Neural progenitor cell (in vitro differentiated cells): ENCODE data around the gene NOLC1. TPM values are rescaled to one million over a fixed set of nuclear protein-coding genes. Genes with fewer than 3 reads are reported as not detected.

ENCODE experiments used
- DNase-seq: peaks from one replicate; pipeline ENCODE4 v3.0.0-alpha.2; 2016; ENCODE audit warnings: low spot score
- H2AFZ ChIP-seq: fragments of 200-600 bp; sonication (generic); replicated peaks from 2 replicates; pipeline ENCODE4 v1.6.1; 2016; ENCODE audit warnings: antibody characterized with exemption
- H3F3A ChIP-seq: fragments of 200-600 bp; sonication (generic); 2 replicates; pipeline ENCODE4 v1.6.1; 2016; ENCODE audit warnings: antibody characterized with exemption, low read depth
- H3K27ac ChIP-seq: fragments of 200-600 bp; sonication (generic); 2 replicates; pipeline ENCODE4 v1.5.1; 2016; ENCODE audit warnings: mild to moderate bottlenecking
- H3K27me3 ChIP-seq: fragments of 200-600 bp; sonication (generic); 2 replicates; pipeline ENCODE4 v1.6.1; 2016; ENCODE audit warnings: mild to moderate bottlenecking, moderate library complexity
- H3K36me3 ChIP-seq: fragments of 200-600 bp; sonication (generic); 2 replicates; pipeline ENCODE4 v1.5.1; 2016
- H3K4me1 ChIP-seq: fragments of 200-600 bp; sonication (generic); 2 replicates; pipeline ENCODE4 v1.6.1; 2016; ENCODE audit warnings: mixed run types
- H3K4me2 ChIP-seq: fragments of 200-600 bp; sonication (generic); 2 replicates; pipeline ENCODE4 v1.6.1; 2016
- H3K4me3 ChIP-seq: fragments of 200-600 bp; sonication (generic); 2 replicates; pipeline ENCODE4 v1.5.1; 2016
- H3K79me2 ChIP-seq: fragments of 200-600 bp; sonication (generic); 2 replicates; pipeline ENCODE4 v1.6.1; 2016; ENCODE audit warnings: low read depth
- H3K9ac ChIP-seq: fragments of 200-600 bp; sonication (generic); 2 replicates; pipeline ENCODE4 v1.6.1; 2016
- H3K9me3 ChIP-seq: fragments of 200-600 bp; sonication (generic); 2 replicates; pipeline ENCODE4 v1.5.1; 2016; ENCODE audit warnings: low read depth
- H4K20me1 ChIP-seq: fragments of 200-600 bp; sonication (generic); 2 replicates; pipeline ENCODE4 v1.6.1; 2016; ENCODE audit warnings: low read depth
- H3K27ac Mint-ChIP-seq: 3 replicates; pipeline ENCODE4 v1.8.0; 2021; ENCODE audit warnings: mixed read lengths
- H3K27me3 Mint-ChIP-seq: 2 replicates; pipeline ENCODE4 v1.8.0; 2022; ENCODE audit warnings: low read depth, mild to moderate bottlenecking, inconsistent platforms, moderate library complexity, mixed read lengths; ENCODE audit not compliant: insufficient read depth
- H3K36me3 Mint-ChIP-seq: 3 replicates; pipeline ENCODE4 v1.8.0; 2021; ENCODE audit warnings: mixed read lengths
- H3K4me1 Mint-ChIP-seq: 3 replicates; pipeline ENCODE4 v1.8.0; 2021; ENCODE audit warnings: mixed read lengths
- H3K4me3 Mint-ChIP-seq: 3 replicates; pipeline ENCODE4 v1.8.0; 2021; ENCODE audit warnings: mild to moderate bottlenecking, moderate library complexity, mixed read lengths
- H3K9me3 Mint-ChIP-seq: 3 replicates; pipeline ENCODE4 v1.8.0; 2020; ENCODE audit warnings: mixed read lengths
- CTCF ChIP-seq: fragments of 200-600 bp; sonication (generic); IDR thresholded peaks from 2 replicates; pipeline ENCODE4 v1.5.1; 2017; ENCODE audit warnings: antibody characterized with exemption, mild to moderate bottlenecking
- EZH2 ChIP-seq: fragments of 200-600 bp; sonication (generic); IDR thresholded peaks from 2 replicates; pipeline ENCODE4 v1.6.1; 2017; ENCODE audit warnings: antibody characterized with exemption, mild to moderate bottlenecking, moderate library complexity
- EZH2phosphoT487 ChIP-seq: fragments of 200-600 bp; sonication (generic); IDR thresholded peaks from 2 replicates; pipeline ENCODE4 v1.6.1; 2017; ENCODE audit warnings: antibody characterized with exemption
- total RNA-seq: library from RNA; depleted of rRNA; stranded (reverse); fragments of >200 nt; gene quantifications from 2 replicates; pipeline ENCODE4 v1.2.3, GENCODE V29; 2015; ENCODE audit warnings: low replicate concordance

The NOLC1 gene
- total RNA-seq, 1 donor from 2014 or later = 80.6 TPM

GRCh38 chr10:102175415-102175814 lies 23.2 kb downstream of the NOLC1 start:
- H3K4me1 ChIP-seq = no peaks in the 10 kb centered on the region
- no peaks in the 10 kb centered on the region for H4K20me1 ChIP-seq
- Mint-ChIP-seq H3K27ac (no peak overlapping the region), H3K4me1 (peaks cover 12% of the 10 kb centered on the region), H3K4me3 (no peak overlapping the region), H3K27me3 (peaks cover 2% of the 10 kb centered on the region), H3K9me3 (no peaks in the 10 kb centered on the region), H3K36me3 (no peaks in the 10 kb centered on the region)
- H3K9ac ChIP-seq = no peak overlapping the region
- H3K27me3 ChIP-seq = no peaks in the 10 kb centered on the region
- H2AFZ ChIP-seq = peak overlapping the region; percentile 47
- H3K9me3 ChIP-seq = no peaks in the 10 kb centered on the region
- DNase-seq = no peak
- no peaks in the 10 kb centered on the region for H3F3A ChIP-seq
- H3K36me3 ChIP-seq = no peaks in the 10 kb centered on the region
- no peak overlapping the region for H3K4me2 ChIP-seq
- TF ChIP-seq EZH2phosphoT487 = no peak
- TF ChIP-seq CTCF = no peak
- no peak for TF ChIP-seq EZH2
- H3K27ac ChIP-seq = no peak overlapping the region
- H3K79me2 ChIP-seq = no peaks in the 10 kb centered on the region
- H3K4me3 ChIP-seq = no peak overlapping the region

- Mint-ChIP-seq H3K27ac (no peak overlapping the region), H3K27me3 (no peaks in the 10 kb centered on the region), H3K4me1 (no peaks in the 10 kb centered on the region), H3K4me3 (no peak overlapping the region), H3K9me3 (peaks cover 7% of the 10 kb centered on the region), H3K36me3 (no peaks in the 10 kb centered on the region)
- Histone ChIP-seq H3K36me3 (no peaks in the 10 kb centered on the region), H3F3A (peaks cover 12% of the 10 kb centered on the region), H3K79me2 (no peaks in the 10 kb centered on the region), H3K27me3 (no peaks in the 10 kb centered on the region), H4K20me1 (no peaks in the 10 kb centered on the region), H3K4me3 (no peak overlapping the region), H3K4me1 (peaks cover 17% of the 10 kb centered on the region), H2AFZ (no peak overlapping the region), H3K9me3 (no peaks in the 10 kb centered on the region), H3K4me2 (no peak overlapping the region), H3K9ac (no peak overlapping the region), H3K27ac (no peak overlapping the region)
- DNase-seq = no peak
- no peak for TF ChIP-seq EZH2phosphoT487
- no peak for TF ChIP-seq CTCF
- TF ChIP-seq EZH2 = no peak
Observed at GRCh38 chr10:102184606-102185005, 32.4 kb downstream of the NOLC1 start.

- Mint-ChIP-seq H3K4me1 (no peaks in the 10 kb centered on the region), H3K4me3 (no peak overlapping the region), H3K36me3 (no peaks in the 10 kb centered on the region), H3K27me3 (no peaks in the 10 kb centered on the region), H3K9me3 (peaks cover 7% of the 10 kb centered on the region), H3K27ac (no peak overlapping the region)
- H2AFZ ChIP-seq = no peak overlapping the region
- no peaks in the 10 kb centered on the region for H4K20me1 ChIP-seq
- H3K4me1 ChIP-seq = peaks cover 17% of the 10 kb centered on the region
- H3K9me3 ChIP-seq = peaks cover 6% of the 10 kb centered on the region
- no peak overlapping the region for H3K4me3 ChIP-seq
- no peaks in the 10 kb centered on the region for H3K79me2 ChIP-seq
- no peak overlapping the region for H3K4me2 ChIP-seq
- H3K27ac ChIP-seq = no peak overlapping the region
- TF ChIP-seq EZH2 (no peak), EZH2phosphoT487 (no peak), CTCF (no peak)
- H3K9ac ChIP-seq = no peak overlapping the region
- H3K27me3 ChIP-seq = no peaks in the 10 kb centered on the region
- no peak for DNase-seq
- no peaks in the 10 kb centered on the region for H3K36me3 ChIP-seq
- peaks cover 12% of the 10 kb centered on the region for H3F3A ChIP-seq
Observed at GRCh38 chr10:102185272-102185671, 33.1 kb downstream of the NOLC1 start.
